Measurements from ENCODE around the gene RANBP1.

The RANBP1 gene

DNA sequence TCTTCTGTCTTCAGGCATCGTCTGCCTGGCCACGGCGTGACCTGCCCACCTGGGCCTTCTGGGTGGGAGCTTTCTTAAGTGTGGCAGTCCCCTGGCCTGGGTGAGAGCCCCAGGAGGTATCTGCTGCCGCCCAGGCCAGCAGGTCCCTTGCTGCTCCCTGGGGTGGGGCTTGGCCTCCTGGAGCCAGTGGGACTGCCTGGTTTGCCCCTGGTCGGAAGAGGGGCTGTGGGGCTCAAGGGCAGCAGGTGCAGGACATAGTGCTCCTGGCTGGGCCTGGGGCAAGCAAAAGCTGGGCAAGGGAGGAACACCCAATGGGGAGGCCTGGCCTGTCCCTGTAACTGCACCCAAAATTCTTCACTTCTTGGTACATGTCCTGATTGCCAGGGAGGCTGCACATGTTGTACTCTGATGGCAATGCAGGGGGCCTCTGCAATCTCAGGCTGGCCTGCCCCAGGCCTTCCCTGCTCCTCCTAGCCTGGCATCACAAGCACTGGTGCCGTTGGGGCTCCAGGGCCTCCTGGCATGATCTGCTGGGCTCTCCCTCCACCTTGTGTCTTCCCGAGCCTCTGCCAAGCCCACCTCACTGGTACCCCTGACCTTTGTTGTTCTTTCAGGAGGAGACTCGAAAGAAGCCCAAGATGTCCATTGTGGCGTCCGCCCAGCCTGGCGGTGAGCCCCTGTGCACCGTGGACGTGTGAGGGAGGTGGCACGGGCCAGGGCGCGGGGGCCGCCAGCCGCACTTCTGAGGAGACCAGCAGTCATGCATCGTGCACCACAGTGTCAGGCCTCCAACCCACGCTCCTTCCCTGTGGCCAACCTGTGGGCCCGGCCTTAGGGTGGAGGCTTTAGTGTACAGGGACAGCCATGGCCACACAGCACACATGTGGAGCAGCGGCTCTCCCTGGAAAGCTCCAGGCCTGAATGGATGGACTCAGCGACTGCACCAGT is 6.2 kb upstream of the RANBP1 start:
- no peak for ATAC-seq

DNA sequence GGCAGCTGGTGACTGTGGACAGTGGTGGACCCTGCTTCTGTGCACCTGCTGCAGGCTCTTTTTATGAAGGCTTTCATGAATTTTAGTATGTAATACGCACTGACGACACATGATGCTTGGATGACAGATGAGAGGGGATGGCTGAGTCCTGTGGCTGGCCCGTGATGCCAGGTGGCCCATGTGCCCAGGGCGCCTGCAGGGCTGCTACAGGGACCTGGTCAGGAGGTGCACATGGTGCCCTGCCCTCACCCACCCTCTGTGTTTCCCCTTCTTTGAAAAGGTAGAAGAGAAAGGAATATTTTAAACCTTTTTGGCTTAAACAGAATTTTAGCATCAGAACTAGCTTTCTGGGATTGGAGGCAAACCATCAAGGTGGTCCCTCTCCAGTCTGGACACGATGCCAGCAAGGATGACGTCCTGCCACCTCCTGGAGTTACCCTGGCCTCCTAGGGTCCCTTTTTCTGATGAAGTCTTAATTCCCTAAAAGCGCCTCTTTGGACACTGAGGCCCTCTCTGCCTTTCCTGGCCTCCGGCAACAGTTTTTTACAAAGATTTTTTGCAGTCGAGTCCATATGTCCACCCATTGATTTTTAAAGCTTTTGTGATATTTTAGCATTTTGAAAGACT is 5.4 kb upstream of the RANBP1 start:
- ATAC-seq: no peak

DNA sequence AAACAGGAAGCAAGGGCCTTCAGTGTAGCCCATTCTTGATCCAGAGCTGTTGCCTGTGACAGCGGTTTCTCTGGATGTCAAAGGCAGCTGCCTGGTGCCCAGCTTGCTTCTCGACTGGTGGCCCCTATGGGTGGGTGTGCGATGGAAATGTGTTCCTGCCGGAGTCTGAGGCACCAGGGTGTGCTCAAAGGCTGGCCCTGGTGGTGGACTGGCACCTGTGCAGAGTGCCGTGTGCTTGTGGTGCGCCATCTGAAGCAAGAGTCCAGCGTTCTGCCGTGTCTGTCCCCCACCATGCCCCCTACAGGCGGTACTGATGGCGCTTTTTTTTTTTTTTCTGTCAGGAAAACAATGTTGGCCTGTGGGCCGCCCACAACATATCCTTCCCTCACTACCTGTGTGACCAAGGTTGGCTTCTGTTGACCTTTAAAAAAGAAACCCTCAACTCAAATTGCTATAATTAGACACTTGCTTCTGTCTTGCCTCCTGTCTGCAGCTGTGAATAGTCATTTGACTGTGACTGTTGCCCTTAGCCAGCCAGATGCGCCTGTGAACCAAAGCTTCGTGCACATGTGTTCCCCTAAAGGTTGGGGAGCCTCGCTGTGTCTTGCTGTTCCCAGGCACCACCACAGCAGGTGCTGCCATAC is 4.7 kb upstream of the RANBP1 start:
- ATAC-seq: peak; percentile 70 to 72

DNA sequence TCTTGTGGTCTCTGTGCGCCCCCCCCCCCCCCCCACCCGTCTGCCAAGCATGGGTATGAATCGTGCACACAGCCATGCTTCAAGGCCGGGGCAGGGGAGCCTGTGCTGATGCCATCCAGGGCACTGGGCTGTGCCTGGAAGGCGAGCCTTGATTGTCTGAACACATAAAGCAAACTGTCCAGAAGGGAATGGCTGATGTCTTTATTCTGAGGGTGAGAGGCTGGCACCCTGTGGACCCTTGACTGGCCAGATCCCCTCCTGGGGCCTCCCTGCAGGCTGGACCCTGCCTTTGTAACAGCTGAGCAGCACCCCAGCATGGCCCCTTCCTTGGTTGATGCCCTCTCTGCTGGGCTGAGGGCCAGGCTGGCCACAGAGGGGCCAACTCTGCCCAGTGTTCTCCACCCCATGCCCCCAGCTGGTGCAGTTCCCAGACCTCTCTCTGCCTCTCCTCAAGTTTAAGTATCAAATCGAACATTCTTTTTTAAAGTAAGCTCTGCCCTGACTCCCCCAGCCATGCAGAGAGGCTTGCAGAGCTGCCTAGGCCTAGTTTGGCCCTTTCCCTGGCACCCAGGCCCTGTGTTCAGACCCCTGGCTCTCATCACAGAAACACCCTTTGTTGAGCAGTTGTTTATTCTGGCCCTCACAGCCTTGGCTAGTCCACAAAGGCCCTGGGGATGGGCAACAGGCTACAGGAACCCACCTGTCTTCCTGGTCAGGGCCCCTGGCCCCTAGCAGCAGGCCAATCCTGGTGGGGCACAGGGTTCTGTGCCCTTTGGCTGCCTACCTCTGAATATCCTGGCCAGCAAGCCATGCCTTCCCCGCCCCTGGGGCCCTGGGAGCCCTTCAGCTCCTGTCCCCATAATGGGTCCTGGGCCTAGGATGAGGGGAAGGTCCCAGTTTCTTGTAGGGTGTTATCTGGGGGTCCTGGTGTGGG is 3.9 kb upstream of the RANBP1 start:
- no peak for ATAC-seq

DNA sequence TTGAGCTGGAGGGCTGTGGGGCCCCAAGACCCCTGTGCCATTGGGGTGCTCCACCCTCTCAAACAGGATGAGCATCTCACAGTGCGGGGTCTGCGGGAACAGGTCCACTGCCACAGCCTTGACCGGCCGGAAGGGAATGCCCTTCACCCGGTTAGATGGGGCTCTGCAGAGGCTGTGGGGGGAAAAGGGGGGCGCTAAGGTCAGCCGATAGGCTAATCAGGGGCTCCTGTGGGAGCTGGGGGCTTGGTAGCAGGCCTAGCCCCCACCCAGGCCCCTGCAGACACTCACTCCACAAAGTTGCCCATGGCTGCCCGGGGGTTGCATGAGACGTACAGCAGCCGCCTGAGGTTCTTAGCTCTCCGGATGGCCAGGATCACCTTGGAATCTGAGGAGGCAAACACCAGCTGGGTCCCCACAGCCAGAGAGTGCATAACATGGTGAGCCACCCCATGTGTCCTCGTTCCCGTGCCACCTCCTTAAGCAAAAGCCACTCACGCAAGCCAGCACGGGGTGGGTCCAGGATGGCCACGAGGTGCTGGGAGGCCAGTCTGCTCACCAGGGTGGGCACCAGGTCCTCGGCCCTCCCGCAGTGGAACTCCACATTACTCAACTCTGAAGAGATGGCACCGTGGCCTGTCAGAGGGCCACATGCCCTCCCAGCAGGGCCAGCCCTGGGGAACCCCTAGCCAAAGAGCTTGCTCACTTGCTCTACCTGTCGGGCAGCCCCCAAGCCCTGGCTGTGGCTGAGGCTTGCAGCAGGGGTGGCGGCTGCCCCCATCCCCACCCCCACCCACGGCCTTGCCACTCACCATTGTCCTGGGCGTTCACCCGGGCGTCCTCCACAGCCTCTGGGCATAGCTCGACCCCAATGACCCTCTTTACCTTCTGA is 3.0 kb upstream of the RANBP1 start:
- no peak for ATAC-seq

DNA sequence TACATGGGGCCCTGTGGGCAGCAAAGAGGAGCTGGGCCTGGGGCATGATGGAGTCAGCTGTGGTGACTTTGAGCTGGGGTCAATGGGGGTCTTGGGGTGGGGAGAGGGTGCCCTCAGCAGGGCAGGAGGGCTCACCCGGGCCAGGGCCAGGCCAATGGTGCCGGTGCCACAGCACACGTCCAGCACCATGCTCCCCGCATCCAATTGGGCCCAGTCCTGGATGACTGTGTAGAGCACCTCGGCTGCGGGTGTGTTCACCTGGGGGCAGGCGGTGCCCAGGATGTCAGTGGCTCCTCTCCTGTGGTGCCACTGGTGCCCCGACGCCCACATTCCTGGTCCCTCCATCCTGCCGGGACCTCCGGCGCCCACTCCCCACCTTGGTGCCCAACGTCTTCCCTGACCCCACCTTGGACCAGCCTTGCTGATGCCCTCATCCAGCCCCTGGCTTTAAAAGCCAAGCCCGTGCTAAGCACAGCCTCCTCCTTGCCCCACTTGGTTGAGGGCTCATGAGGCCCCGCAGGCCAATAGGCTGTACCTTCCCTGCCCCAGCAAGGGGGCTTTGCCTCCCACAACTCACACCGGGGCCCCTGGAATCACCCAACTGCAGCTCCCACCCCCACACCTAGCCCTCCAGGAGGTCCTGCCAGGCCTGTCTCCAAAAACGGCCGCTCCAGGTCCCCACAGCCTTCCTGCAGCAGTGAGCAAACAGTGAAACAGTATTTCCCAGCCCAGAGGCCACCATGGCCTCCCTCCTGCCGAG is 2.2 kb upstream of the RANBP1 start:
- no peak for ATAC-seq

DNA sequence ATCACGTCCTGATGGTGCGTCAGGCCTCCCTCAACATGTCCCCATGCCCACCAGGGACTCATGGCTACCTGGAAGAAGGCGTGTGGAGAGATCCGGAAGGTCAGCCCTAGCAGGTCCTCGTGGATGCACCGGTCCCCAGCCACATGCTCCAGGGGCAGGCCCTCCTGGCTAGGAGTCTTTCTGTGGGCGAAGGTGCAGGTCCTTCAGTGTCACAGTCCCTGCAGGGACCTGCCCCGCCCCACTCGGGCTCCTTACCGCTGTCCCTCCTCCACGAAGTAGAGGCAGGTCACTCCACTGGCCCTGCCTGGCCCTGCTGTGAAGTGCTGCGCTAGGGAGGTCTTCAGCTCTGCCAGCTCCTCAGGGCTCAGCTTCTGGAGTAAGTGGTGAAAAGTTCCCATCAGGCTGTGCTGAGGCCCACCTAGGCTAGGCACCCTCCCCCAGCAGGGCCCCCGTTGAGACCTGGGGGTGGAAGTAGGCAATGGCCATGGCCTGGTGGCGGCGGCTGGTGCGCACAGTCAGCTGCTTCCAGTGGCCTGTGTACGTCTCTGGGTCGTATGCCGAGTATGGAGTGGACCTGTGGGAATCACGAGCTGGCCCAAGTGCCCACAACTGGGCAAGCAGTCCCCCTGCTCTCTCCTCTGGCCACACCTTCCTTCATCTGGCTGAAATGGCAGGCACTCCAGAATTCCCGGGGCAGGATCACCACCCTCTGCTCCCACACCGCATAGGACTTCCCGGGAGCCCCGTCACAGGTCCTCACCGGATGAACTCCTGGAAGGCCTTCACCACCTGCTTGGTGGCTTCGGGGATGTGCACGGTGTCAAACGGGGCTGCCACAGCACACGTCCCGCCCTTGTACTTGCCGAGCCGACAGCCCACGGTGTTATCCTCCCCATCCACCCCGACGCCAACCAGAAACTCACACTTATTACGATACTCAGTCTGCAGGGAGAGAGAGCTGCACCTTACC is 1.1 kb upstream of the RANBP1 start:
- no peak for ATAC-seq

DNA sequence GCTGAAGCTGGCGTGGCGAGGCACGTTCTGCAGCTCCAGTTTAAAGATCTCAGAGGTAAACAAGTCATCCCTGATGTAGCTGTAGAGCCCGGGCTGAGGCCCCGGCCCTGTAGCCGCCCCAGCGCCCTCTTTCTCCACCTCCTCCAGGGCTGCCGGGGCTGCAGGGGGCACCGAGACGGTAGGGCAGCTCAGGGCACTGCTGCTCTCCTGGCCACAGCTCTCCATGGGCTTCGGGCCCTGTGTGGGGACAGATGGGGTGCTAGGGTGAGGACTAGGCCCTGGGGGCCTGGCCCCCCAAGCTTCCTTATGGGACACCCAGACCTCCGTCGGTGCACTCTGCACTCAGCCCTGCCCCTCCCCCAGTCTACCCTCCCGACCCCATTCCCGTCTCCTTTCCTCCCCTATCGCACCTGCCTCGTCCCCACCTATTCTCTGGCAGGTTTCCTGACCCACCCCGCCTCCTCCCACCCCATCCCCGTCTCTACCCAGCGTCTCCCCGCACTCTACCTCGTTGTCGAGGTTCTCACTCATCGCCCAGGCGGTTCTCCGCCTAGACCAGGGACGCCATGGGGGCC is 559 bp downstream of the RANBP1 start:
- ATAC-seq: no peak

DNA sequence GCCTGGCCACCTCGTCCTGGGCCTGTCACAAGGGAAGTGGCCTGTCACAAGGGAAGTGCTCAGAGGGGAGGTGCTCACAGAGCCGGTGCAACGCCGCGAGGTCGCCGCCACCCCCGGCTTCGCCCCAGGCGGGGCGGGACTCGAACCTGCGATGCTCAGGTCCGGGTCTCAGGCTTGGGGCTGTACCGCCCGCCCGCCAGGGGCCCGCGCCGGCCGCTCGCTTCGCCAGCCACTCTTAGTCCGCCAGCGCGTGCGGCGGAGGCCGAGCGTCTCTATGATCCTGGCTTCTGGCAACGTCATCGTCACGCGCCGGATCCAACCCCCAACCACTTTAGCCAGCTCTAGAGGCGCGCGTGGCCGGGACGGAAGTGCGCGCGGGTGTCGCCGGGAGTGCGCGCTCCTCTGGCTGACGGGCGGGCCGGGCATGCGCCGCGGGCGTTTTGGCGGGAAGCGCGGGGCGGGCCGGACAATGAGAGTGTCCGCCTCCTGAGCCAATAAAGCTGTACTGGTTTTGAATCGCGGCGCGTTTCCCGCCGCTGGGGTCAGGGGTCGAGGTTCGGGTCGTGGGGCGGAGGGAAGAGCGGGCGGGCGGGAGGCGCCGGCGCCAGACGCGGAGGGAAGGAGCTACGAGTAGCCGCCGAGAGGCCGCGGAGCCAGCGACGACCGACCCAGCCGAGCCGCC is 1.2 kb downstream of the RANBP1 start, which contains the start of gene TRMT2A:
TSS of gene TRMT2A (minus strand) at position 276 of the 682 bp plus-strand sequence. CDS start 320 bp downstream, outside the sequence.
- ATAC-seq: peak; percentile 86 to 87

DNA sequence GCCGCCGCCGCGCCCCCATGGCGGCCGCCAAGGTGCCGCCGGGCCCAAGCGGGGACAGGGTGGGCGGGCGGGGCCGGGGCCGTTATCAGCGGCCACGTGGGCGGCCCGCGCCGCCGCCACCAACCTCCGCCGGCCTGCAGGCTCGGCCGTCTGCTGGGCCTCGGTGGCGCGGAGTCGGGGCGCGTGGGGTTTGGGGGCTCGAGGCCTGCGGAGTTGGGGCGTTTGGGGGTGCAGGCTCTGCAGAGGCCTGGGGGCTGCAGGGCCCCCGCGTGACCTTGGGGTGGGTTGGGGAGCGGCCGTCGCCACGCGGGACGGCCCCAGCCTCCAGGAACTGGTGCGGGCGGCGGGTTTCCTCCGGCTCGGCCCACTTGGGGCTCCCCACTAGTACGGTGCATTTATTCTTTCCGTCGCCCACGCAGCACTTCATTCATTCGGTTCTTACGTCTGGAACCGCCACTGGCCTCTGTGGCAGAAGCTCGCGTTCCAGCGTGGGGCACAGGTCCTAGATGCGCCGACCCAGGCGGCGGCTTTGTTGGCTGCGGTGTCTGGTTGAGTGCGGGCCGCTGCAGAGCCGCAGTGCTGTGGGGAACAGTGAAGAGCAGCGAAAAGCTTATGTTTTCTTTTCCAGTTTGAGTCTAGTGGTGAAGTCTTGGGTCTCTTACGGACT is 1.9 kb downstream of the RANBP1 start:
- ATAC-seq: peak; percentile 30 to 42

DNA sequence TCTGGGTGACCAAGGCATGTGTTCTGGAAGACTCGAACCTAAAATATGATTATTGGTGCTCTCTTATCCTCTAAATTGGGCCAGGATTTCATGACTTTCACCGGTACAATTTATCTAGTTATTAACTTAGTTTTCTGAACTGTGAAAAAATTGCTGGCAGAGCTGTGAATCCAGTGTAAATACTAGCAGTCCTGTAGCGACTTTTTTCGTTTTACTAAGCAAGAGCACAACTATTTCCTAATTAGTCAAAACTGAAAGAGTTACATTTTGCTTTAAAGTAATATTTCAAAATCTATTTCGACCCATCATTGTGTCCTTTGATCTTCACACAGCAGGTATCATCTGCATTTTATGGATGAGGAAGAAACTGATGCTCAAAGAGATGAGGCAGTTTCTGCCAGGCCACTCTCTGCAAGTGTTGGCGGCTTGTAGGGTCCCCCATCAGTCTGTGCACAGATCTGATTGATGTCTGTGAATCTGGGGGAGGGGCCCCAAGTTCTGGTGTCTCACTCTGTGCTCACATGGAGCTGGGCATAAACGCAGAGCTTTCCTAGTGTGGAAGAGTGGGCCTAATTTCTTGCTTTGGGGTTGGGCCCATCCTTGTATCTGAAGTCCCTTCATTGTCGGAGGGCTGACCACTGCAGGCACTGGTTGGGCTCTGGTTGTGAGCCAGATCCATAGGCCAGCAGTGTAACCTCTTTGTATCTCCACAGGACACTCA is 2.6 kb downstream of the RANBP1 start:
- no peak for ATAC-seq

DNA sequence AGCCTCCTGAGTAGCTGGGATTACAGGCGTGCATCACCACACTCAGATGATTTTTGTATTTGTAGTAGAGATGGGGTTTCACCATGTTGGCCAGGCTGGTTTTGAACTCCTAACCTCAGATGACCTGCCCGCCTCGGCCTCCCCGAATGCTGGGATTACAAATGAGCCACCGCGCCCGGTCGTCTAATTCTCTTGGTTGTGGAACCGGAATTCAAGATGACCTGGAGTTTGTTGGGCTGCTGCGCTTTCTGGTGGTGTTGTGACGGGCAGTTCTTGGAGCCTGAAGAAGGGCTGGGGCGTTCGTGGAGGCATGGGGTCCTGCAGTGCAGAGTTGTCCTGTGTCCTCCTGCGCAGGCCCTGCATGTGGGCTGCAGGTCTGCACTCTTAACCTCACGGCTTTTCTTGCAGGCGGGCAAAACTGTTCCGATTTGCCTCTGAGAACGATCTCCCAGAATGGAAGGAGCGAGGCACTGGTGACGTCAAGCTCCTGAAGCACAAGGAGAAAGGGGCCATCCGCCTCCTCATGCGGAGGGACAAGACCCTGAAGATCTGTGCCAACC is 6.0 kb downstream of the RANBP1 start:
- no peak for ATAC-seq

DNA sequence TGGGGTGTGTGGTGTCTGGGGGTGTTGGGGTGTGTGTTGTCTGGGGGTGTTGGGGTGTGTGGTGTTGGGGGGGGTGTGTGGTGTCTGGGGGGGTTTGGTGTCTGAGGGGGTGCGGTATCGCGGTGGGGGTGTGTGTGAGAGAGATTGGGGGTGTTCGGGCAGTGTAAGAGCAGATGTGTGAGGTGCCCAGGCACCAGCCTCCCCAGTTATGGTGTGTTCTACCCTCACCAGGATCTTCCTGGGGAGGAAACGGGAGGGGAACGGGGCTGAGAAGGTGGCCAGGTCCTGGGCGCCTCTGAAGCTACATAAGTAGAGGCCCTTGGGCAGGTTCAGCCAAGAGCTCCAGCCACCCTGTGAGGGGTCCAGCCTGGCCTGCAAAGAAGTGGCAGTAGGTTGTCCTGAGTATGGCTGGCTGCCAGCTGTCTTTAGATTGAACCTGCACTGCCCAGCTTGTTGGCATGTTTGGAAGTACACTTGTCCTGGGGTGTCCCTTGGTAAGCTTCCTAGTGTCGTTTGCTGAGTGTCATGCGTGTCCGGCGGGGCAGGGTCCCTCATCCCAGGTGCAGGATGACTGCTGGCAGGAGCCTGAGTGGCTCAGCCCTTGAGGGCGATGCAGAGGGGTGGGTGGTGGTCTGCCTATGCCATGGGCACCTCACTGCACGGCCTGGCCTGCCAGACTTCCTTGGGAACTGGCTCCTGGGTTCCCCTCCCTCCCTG is 7.6 kb downstream of the RANBP1 start:
- ATAC-seq: no peak

DNA sequence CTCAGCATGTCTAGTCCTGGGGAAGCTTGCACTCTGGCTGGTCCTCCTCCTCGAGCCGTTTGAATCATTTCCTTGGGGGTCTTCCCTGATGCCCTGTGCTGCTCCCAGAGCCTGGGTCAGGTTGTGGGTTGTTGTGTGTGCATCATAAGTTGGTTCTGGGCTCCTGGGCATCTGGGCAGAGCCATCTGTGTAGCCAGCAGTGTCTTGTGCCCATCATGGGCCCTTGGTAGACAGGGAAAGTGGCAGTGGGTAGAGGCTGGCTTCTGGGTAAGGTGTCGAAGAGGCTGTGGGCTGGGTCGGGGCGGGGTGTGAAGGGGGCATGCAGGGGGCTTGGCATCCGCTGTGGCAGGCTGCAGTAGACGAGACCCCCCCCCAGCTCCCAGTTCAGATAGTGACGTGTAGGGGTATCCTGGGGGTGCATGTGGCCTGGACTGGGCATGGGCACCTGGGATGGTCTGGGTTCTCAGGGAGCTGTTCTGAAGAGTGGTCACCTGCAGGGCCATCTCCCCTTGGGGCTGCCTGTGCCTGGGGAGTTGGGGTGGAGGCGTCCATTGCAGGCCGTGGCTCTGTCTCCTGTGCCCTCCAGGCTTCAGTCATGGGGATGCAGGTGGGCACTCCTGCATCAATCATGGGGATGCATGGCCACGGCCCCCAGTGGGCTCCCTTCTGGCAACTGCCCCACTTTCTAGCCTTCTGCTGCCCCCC is 8.3 kb downstream of the RANBP1 start:
- no peak for ATAC-seq

Data from activated CD4-positive, CD25-positive, alpha-beta regulatory T cell treated with anti-CD3 and anti-CD28 coated beads, Interleukin-2, amount 50 U/mL, for 24 hours (primary cell).